Measurements from ENCODE around the gene FTHL17. TPM values are rescaled to one million over a fixed set of nuclear protein-coding genes. Genes with fewer than 3 reads are reported as not detected.

FTHL17 gene
- total RNA-seq, 1 donor from 2014 or later, result not detected

GRCh38 chrX:31060016-31060415, 11.8 kb downstream of the FTHL17 start:
- H3K79me2 ChIP-seq (ENCODE audit: insufficient read depth, low read length), result no peaks in the 10 kb centered on the region
- no peak for TF ChIP-seq CTCF (IDR thresholded peaks at IDR 0.05; ENCODE audit: insufficient read depth, low read depth, low read length)
- no peak for TF ChIP-seq EZH2 (IDR thresholded peaks at IDR 0.05; ENCODE audit: insufficient read depth, low read length)
- FAIRE-seq, result peak; percentile 17
- no peak for DNase-seq (ENCODE audit: low read depth)
- no peaks in the 10 kb centered on the region for H3K36me3 ChIP-seq (ENCODE audit: insufficient read depth, low read length)
- no peaks in the 10 kb centered on the region for H3K9me3 Mint-ChIP-seq (ENCODE audit: unreplicated experiment)
- no peak overlapping the region for H3K4me3 ChIP-seq (ENCODE audit: insufficient read depth, low read depth, low read length)
- H3K4me1 Mint-ChIP-seq (ENCODE audit: low read depth, unreplicated experiment), result no peaks in the 10 kb centered on the region
- H3K27ac ChIP-seq (ENCODE audit: low read depth, low read length), result no peak overlapping the region
- H3K9me3 ChIP-seq (ENCODE audit: insufficient read depth, low read depth, low read length), result no peaks in the 10 kb centered on the region
- no peak overlapping the region for H2AFZ ChIP-seq (ENCODE audit: low read depth, low read length)
- no peak overlapping the region for H3K27ac Mint-ChIP-seq (ENCODE audit: unreplicated experiment)
- H3K27me3 Mint-ChIP-seq (ENCODE audit: low read depth, unreplicated experiment), result no peaks in the 10 kb centered on the region
- H3K36me3 Mint-ChIP-seq (ENCODE audit: low read depth, unreplicated experiment), result no peaks in the 10 kb centered on the region
- no peaks in the 10 kb centered on the region for H3K27me3 ChIP-seq (ENCODE audit: insufficient read depth, low read length)
- H3K9ac ChIP-seq (ENCODE audit: low read length), result no peak overlapping the region
- H3K4me2 ChIP-seq (ENCODE audit: low read length), result no peak overlapping the region
- H3K4me3 Mint-ChIP-seq (ENCODE audit: unreplicated experiment), result no peak overlapping the region
- H3K4me1 ChIP-seq (ENCODE audit: insufficient read depth, low read length), result no peaks in the 10 kb centered on the region
- H4K20me1 ChIP-seq (ENCODE audit: insufficient read depth, low read length), result no peaks in the 10 kb centered on the region

GRCh38 chrX:31058284-31058683, 13.6 kb downstream of the FTHL17 start:
- DNase-seq (ENCODE audit: low read depth), result no peak
- Histone ChIP-seq H3K36me3 (ENCODE audit: insufficient read depth, low read length) (no peaks in the 10 kb centered on the region), H3K27me3 (ENCODE audit: insufficient read depth, low read length) (no peaks in the 10 kb centered on the region), H3K4me1 (ENCODE audit: insufficient read depth, low read length) (no peaks in the 10 kb centered on the region), H4K20me1 (ENCODE audit: insufficient read depth, low read length) (no peaks in the 10 kb centered on the region), H2AFZ (ENCODE audit: low read depth, low read length) (no peak overlapping the region), H3K4me3 (ENCODE audit: insufficient read depth, low read depth, low read length) (no peak overlapping the region), H3K9ac (ENCODE audit: low read length) (no peak overlapping the region), H3K4me2 (ENCODE audit: low read length) (no peak overlapping the region), H3K9me3 (ENCODE audit: insufficient read depth, low read depth, low read length) (no peaks in the 10 kb centered on the region), H3K27ac (ENCODE audit: low read depth, low read length) (no peak overlapping the region), H3K79me2 (ENCODE audit: insufficient read depth, low read length) (no peaks in the 10 kb centered on the region)
- no peak for FAIRE-seq
- Mint-ChIP-seq H3K4me3 (ENCODE audit: unreplicated experiment) (no peak overlapping the region), H3K27ac (ENCODE audit: unreplicated experiment) (no peak overlapping the region), H3K27me3 (ENCODE audit: low read depth, unreplicated experiment) (no peaks in the 10 kb centered on the region), H3K9me3 (ENCODE audit: unreplicated experiment) (no peaks in the 10 kb centered on the region), H3K36me3 (ENCODE audit: low read depth, unreplicated experiment) (no peaks in the 10 kb centered on the region), H3K4me1 (ENCODE audit: low read depth, unreplicated experiment) (no peaks in the 10 kb centered on the region)
- TF ChIP-seq EZH2 (IDR thresholded peaks at IDR 0.05; ENCODE audit: insufficient read depth, low read length) (no peak), CTCF (IDR thresholded peaks at IDR 0.05; ENCODE audit: insufficient read depth, low read depth, low read length) (no peak)

GRCh38 chrX:31057691-31058090, 14.2 kb downstream of the FTHL17 start:
- Histone ChIP-seq H3K9ac (ENCODE audit: low read length) (no peak overlapping the region), H3K4me2 (ENCODE audit: low read length) (no peak overlapping the region), H4K20me1 (ENCODE audit: insufficient read depth, low read length) (no peaks in the 10 kb centered on the region), H3K4me3 (ENCODE audit: insufficient read depth, low read depth, low read length) (no peak overlapping the region), H3K36me3 (ENCODE audit: insufficient read depth, low read length) (no peaks in the 10 kb centered on the region), H3K27me3 (ENCODE audit: insufficient read depth, low read length) (no peaks in the 10 kb centered on the region), H3K79me2 (ENCODE audit: insufficient read depth, low read length) (no peaks in the 10 kb centered on the region), H2AFZ (ENCODE audit: low read depth, low read length) (no peak overlapping the region), H3K4me1 (ENCODE audit: insufficient read depth, low read length) (no peaks in the 10 kb centered on the region), H3K9me3 (ENCODE audit: insufficient read depth, low read depth, low read length) (no peaks in the 10 kb centered on the region), H3K27ac (ENCODE audit: low read depth, low read length) (no peak overlapping the region)
- Mint-ChIP-seq H3K9me3 (ENCODE audit: unreplicated experiment) (no peaks in the 10 kb centered on the region), H3K4me1 (ENCODE audit: low read depth, unreplicated experiment) (no peaks in the 10 kb centered on the region), H3K4me3 (ENCODE audit: unreplicated experiment) (no peak overlapping the region), H3K27me3 (ENCODE audit: low read depth, unreplicated experiment) (no peaks in the 10 kb centered on the region), H3K36me3 (ENCODE audit: low read depth, unreplicated experiment) (no peaks in the 10 kb centered on the region), H3K27ac (ENCODE audit: unreplicated experiment) (no peak overlapping the region)
- DNase-seq (ENCODE audit: low read depth) (no peak), FAIRE-seq (peak; percentile 85)
- TF ChIP-seq EZH2 (IDR thresholded peaks at IDR 0.05; ENCODE audit: insufficient read depth, low read length) (no peak), CTCF (IDR thresholded peaks at IDR 0.05; ENCODE audit: insufficient read depth, low read depth, low read length) (no peak)
